GM15510 (cell line): Measurements from ENCODE around the gene PAX7.

ENCODE experiments used
- POLR2A ChIP-seq: IDR thresholded peaks from 3 replicates; pipeline ENCODE4 v1.6.1; 2011; ENCODE audit warnings: borderline replicate concordance; ENCODE audit not compliant: insufficient read length; ENCODE audit errors: extremely low read depth

Gene PAX7

GRCh38 chr1:18793164-18793563, 162.5 kb downstream of the PAX7 start:
- no peak for TF ChIP-seq POLR2A

GRCh38 chr1:18794051-18794450, 163.4 kb downstream of the PAX7 start:
- TF ChIP-seq POLR2A: no peak

GRCh38 chr1:18794561-18794960, 163.9 kb downstream of the PAX7 start:
- no peak for TF ChIP-seq POLR2A

GRCh38 chr1:18795002-18795689, 164.5 kb downstream of the PAX7 start:
- no peak for TF ChIP-seq POLR2A

DNA sequence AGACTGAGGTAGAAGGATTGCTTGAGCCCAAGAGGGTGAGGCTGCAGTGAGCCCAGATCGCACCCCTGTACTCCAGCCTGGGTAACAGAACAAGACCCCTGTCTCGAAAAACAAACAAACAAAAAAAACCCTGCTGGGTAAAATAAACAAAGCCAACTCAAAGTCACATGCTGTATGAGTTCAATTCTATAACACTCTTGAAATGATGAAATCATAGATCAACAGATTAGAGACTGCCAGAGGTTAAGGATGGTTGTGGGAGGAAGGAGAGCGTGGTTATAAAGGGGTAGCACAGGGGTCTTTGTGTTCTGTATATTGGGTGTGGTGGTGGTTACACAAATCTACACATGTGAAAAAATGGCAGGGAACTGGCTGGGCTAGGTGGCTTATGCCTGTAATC, 166.3 kb downstream of the PAX7 start:
- no peak for TF ChIP-seq POLR2A
